Osteoblast (primary cell): ENCODE data around the gene RAD21L1. TPM values are rescaled to one million over a fixed set of nuclear protein-coding genes. Genes with fewer than 3 reads are reported as not detected.

Experiments used
- DNase-seq: peaks from one replicate; pipeline ENCODE4 v3.0.0; 2011; ENCODE audit warnings: low spot score, mixed read lengths; ENCODE audit not compliant: insufficient read length; ENCODE audit errors: missing footprints
- H2AFZ ChIP-seq: 2 replicates; pipeline ENCODE4 v1.6.0; 2011; ENCODE audit warnings: mild to moderate bottlenecking, low read length
- H3K27ac ChIP-seq: 2 replicates; pipeline ENCODE4 v1.5.1; 2011; ENCODE audit warnings: mild to moderate bottlenecking, low read depth, low read length, moderate library complexity
- H3K27me3 ChIP-seq: 2 replicates; pipeline ENCODE4 v1.6.0; 2012; ENCODE audit warnings: mild to moderate bottlenecking, control low read depth, inconsistent platforms, low read length, moderate library complexity; ENCODE audit not compliant: insufficient read depth
- H3K36me3 ChIP-seq: 2 replicates; pipeline ENCODE4 v1.5.1; 2011; ENCODE audit warnings: mild to moderate bottlenecking, low read length, control low read depth, moderate library complexity; ENCODE audit not compliant: insufficient read depth
- H3K4me1 ChIP-seq: 2 replicates; pipeline ENCODE4 v1.5.1; 2011; ENCODE audit warnings: mild to moderate bottlenecking, low read length, control low read depth, moderate library complexity; ENCODE audit not compliant: insufficient read depth
- H3K4me2 ChIP-seq: 2 replicates; pipeline ENCODE4 v1.6.0; 2011; ENCODE audit warnings: mild to moderate bottlenecking, low read length; ENCODE audit not compliant: insufficient read depth
- H3K4me3 ChIP-seq: fragments of 200-600 bp; sonication (generic); 3 replicates; pipeline ENCODE4 v1.5.1; 2012; ENCODE audit warnings: mild to moderate bottlenecking, low read length, inconsistent platforms; ENCODE audit not compliant: insufficient read depth
- H3K79me2 ChIP-seq: 2 replicates; pipeline ENCODE4 v1.6.0; 2012; ENCODE audit warnings: mild to moderate bottlenecking, low read length, control low read depth, inconsistent platforms; ENCODE audit not compliant: insufficient read depth
- H3K9me3 ChIP-seq: 2 replicates; pipeline ENCODE4 v1.5.1; 2011; ENCODE audit warnings: low read depth, low read length, control low read depth
- H4K20me1 ChIP-seq: 2 replicates; pipeline ENCODE4 v1.6.0; 2012; ENCODE audit warnings: mild to moderate bottlenecking, low read length, control low read depth; ENCODE audit not compliant: insufficient read depth
- total RNA-seq: library from RNA; depleted of rRNA; stranded (reverse); fragments of >200 nt; gene quantifications from 2 replicates; pipeline ENCODE4 v1.2.3, GENCODE V29; 2012
- TF ChIP-seq, protein P1 (sequence below): IDR thresholded peaks from 2 replicates; pipeline ENCODE4 v1.5.1; 2011; ENCODE audit warnings: mild to moderate bottlenecking, low read depth, low read length, moderate library complexity; ENCODE audit errors: extremely low read depth

The RAD21L1 gene
- total RNA-seq, 1 donor = not detected

DNA sequence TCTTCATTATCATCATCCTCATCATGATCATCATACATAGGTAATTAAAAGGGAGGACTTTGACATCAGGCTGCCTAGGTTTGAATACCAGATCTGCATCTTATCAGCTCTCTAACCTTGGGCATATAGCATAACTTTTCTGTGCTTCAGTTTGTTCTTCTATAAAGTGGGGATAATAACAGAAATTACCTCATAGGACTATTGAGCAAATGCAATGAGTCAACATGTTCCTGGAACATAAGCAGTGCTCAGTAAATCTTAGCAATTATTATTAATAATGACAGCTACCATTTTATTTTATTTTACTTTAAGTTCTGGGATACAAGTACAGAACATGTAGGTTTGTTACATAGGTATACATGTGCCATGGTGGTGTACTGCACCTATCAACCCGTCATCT is 15.3 kb upstream of the RAD21L1 start:
- TF ChIP-seq, protein P1, sequence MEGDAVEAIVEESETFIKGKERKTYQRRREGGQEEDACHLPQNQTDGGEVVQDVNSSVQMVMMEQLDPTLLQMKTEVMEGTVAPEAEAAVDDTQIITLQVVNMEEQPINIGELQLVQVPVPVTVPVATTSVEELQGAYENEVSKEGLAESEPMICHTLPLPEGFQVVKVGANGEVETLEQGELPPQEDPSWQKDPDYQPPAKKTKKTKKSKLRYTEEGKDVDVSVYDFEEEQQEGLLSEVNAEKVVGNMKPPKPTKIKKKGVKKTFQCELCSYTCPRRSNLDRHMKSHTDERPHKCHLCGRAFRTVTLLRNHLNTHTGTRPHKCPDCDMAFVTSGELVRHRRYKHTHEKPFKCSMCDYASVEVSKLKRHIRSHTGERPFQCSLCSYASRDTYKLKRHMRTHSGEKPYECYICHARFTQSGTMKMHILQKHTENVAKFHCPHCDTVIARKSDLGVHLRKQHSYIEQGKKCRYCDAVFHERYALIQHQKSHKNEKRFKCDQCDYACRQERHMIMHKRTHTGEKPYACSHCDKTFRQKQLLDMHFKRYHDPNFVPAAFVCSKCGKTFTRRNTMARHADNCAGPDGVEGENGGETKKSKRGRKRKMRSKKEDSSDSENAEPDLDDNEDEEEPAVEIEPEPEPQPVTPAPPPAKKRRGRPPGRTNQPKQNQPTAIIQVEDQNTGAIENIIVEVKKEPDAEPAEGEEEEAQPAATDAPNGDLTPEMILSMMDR = no peak
- peaks cover 25% of the 10 kb centered on the region for H3K27me3 ChIP-seq
- DNase-seq = no peak

DNA sequence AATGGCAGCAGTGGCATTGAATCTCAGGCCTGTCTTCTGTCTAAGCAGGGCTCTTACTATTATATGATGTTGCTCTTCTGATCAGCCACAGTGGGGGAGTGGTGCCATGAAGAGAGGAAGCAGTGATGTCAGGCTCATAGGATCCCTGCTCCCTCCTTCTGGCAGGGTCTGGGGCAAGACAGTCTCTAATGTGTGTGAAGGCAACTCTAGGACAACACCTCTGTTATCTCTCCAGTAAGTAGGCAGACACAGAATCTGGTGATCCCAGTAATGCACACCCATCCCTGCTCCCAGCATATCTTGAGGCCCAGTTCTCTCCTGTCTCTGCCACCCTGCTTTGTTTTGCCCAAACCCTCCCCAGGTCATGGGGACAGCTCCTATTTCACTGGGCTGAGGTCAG is 13.8 kb upstream of the RAD21L1 start:
- DNase-seq = no peak
- no peak overlapping the region for H3K4me2 ChIP-seq
- no peaks in the 10 kb centered on the region for H3K79me2 ChIP-seq
- no peaks in the 10 kb centered on the region for H3K9me3 ChIP-seq
- no peaks in the 10 kb centered on the region for H4K20me1 ChIP-seq
- H2AFZ ChIP-seq = no peak overlapping the region
- H3K27ac ChIP-seq = no peak overlapping the region
- no peaks in the 10 kb centered on the region for H3K36me3 ChIP-seq
- TF ChIP-seq, protein P1 = no peak
- peaks cover 25% of the 10 kb centered on the region for H3K27me3 ChIP-seq
- H3K4me1 ChIP-seq = no peaks in the 10 kb centered on the region
- H3K4me3 ChIP-seq = no peak overlapping the region

More for the DNA sequence above, 15.3 kb upstream of the RAD21L1 start:
- Histone ChIP-seq H3K4me3 (no peak overlapping the region), H2AFZ (no peak overlapping the region), H3K4me1 (no peaks in the 10 kb centered on the region), H3K27ac (no peak overlapping the region), H3K79me2 (no peaks in the 10 kb centered on the region), H3K36me3 (no peaks in the 10 kb centered on the region), H3K9me3 (no peaks in the 10 kb centered on the region), H4K20me1 (no peaks in the 10 kb centered on the region), H3K4me2 (no peak overlapping the region)

DNA sequence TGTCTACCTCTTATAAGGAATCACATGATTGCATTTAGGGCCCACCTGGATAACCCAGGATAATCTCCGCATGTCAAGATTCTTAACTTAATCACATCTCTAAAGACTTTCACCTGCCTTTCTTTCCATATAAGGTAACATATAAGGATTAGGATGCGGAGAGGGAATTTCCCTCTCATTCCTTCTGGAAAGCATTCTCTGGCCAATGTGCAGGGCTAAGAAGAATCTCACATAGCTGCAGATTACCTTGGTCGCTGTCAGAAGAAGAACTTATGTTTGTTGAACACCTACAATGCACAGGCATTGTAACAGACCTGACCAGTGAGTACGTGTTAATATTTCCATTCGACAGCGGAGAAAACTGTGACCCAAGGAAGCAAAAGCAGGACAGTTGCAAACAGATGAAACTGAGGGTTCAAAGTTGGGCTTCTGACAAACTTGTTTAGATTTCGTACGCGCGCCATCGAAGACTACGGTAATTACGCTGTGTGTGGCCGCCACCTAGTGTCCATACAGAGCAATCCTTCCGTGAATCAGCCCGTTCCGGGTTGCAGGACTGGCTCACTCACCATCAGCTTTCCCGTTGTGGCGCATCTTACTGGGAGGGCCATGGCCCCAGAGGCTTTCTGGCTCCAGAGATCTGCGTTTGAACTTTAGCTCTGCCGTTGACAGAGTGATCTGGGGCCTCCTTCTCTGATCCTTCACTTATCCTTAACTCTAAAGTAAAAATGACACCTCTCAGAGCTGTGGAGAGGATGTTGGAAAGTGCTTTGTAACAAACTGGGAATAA is 13.0 kb upstream of the RAD21L1 start:
- H3K4me2 ChIP-seq = peak overlapping the region; percentile 52
- H3K27ac ChIP-seq = no peak overlapping the region
- no peaks in the 10 kb centered on the region for H3K36me3 ChIP-seq
- peak overlapping the region; percentile 17 for H3K4me3 ChIP-seq
- peak overlapping the region; percentile 58 for H2AFZ ChIP-seq
- no peaks in the 10 kb centered on the region for H3K9me3 ChIP-seq
- DNase-seq = peak; percentile 78
- H3K79me2 ChIP-seq = no peaks in the 10 kb centered on the region
- no peaks in the 10 kb centered on the region for H4K20me1 ChIP-seq
- H3K4me1 ChIP-seq = no peaks in the 10 kb centered on the region
- TF ChIP-seq, protein P1 = peak; percentile 89
- H3K27me3 ChIP-seq = peaks cover 25% of the 10 kb centered on the region

DNA sequence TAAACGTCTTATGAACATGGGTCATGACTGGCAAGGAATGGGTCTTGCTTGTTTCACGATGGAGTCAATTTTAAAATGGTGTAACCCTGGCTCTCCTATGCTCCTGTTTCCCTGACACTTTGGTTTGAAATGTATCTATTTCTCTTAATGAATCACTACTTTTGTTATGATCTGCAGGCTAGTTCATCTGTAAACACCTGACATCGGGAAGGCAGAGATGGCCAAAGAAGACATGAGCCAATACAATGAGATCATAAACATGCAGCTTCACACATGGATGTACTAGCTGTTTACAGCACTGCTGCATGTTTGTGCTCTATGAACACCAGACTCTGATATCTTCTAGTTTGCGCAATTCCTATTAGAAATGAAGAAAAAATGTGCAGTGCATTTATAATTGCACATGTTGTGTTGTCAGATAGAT is 11.0 kb upstream of the RAD21L1 start:
- H3K9me3 ChIP-seq = no peaks in the 10 kb centered on the region
- no peak overlapping the region for H3K27ac ChIP-seq
- H4K20me1 ChIP-seq = no peaks in the 10 kb centered on the region
- TF ChIP-seq, protein P1 = no peak
- H2AFZ ChIP-seq = no peak overlapping the region
- no peaks in the 10 kb centered on the region for H3K4me1 ChIP-seq
- H3K79me2 ChIP-seq = no peaks in the 10 kb centered on the region
- H3K27me3 ChIP-seq = peaks cover 12% of the 10 kb centered on the region
- H3K4me3 ChIP-seq = no peak overlapping the region
- no peak for DNase-seq
- no peaks in the 10 kb centered on the region for H3K36me3 ChIP-seq
- no peak overlapping the region for H3K4me2 ChIP-seq
